Neutrophil (primary cell): ENCODE data around the gene MAP3K9.
A peak's percentile ranks its signal among the peaks of the same experiment; 100 is the strongest.

Experiments used
- H3K27ac ChIP-seq: fragments of 200-600 bp; sonication (generic); 2 replicates; pipeline ENCODE4 v1.5.1; 2016; ENCODE audit warnings: mild to moderate bottlenecking, moderate library complexity
- H3K27me3 ChIP-seq: fragments of 200-600 bp; sonication (generic); 2 replicates; pipeline ENCODE4 v1.6.0; 2016; ENCODE audit warnings: mild to moderate bottlenecking
- H3K36me3 ChIP-seq: fragments of 200-600 bp; sonication (generic); 2 replicates; pipeline ENCODE4 v1.5.1; 2017
- H3K4me1 ChIP-seq, 2 experiments: fragments of 200-600 bp in 1 of 2; sonication (generic) in 1 of 2; 1 replicate in 1 of 2; 2 replicates in 1 of 2; pipeline versions ENCODE4 v1.5.1 to v1.6.1; 2013 to 2016; ENCODE audit warnings: low read depth in 1 of 2, low read length in 1 of 2, mild to moderate bottlenecking in 1 of 2, moderate library complexity in 1 of 2; ENCODE audit not compliant: control insufficient read depth in 1 of 2, insufficient read depth in 1 of 2
- H3K4me3 ChIP-seq, 2 experiments: fragments of 200-600 bp in 1 of 2; sonication (generic) in 1 of 2; 1 replicate in 1 of 2; 2 replicates in 1 of 2; pipeline ENCODE4 v1.5.1; 2013 to 2016; ENCODE audit warnings: low read depth in 1 of 2, low read length in 1 of 2, mild to moderate bottlenecking in 1 of 2, moderate library complexity in 1 of 2
- H3K9me3 ChIP-seq: fragments of 200-600 bp; sonication (generic); 2 replicates; pipeline ENCODE4 v1.5.1; 2016
- TF ChIP-seq, protein P1 (sequence below): fragments of 200-600 bp; sonication (generic); IDR thresholded peaks from 2 replicates; pipeline ENCODE4 v1.5.1; 2016; ENCODE audit warnings: antibody characterized with exemption

The MAP3K9 gene

DNA sequence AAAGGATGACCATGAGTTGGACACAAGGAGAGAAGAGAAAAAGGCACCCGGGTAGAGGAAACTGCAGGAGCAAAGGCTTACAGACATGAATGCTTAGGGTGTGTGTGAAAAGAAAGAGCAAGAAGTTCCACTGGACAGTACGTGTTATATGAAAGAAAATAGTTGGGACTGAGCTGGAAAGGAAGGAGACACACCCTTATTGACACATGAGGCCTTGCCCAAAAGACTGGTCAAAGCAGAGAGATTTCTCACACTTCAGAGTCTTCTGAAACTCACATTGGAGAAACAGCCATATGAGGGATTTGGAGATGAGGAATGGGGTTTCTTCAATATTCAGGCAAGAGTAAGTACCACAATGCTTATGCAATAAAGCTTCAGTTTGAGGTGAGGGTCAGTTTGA lies 111.6 kb downstream of the MAP3K9 start:
- Histone ChIP-seq H3K4me3 (no peak overlapping the region), H3K36me3 (no peaks in the 10 kb centered on the region), H3K9me3 (no peaks in the 10 kb centered on the region), H3K4me1 (peaks cover 15 to 17% of the 10 kb centered on the region in 2 experiments), H3K27ac (peak overlapping the region; percentile 43), H3K27me3 (no peaks in the 10 kb centered on the region)
- TF ChIP-seq, protein P1, sequence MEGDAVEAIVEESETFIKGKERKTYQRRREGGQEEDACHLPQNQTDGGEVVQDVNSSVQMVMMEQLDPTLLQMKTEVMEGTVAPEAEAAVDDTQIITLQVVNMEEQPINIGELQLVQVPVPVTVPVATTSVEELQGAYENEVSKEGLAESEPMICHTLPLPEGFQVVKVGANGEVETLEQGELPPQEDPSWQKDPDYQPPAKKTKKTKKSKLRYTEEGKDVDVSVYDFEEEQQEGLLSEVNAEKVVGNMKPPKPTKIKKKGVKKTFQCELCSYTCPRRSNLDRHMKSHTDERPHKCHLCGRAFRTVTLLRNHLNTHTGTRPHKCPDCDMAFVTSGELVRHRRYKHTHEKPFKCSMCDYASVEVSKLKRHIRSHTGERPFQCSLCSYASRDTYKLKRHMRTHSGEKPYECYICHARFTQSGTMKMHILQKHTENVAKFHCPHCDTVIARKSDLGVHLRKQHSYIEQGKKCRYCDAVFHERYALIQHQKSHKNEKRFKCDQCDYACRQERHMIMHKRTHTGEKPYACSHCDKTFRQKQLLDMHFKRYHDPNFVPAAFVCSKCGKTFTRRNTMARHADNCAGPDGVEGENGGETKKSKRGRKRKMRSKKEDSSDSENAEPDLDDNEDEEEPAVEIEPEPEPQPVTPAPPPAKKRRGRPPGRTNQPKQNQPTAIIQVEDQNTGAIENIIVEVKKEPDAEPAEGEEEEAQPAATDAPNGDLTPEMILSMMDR = no peak

DNA sequence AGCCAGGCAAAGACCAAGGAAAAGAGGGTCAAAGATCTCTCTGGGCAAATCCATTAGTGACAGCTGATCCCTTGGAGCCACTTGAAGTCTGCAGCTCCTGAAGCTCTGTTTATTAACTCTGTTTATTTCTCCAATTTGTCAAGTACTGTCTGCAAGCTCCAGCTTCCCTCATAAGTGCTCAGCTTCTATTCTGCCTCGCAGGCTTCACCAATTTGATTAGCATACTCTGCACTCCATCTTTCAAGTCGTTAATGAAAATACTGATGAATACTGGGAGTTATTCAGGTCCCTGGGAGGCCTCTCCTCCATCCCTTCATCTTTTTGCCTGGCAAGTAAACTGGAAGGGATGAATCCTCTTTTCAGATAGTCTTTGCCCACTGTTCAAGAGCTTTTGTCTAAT lies 113.3 kb downstream of the MAP3K9 start:
- TF ChIP-seq, protein P1 = no peak

DNA sequence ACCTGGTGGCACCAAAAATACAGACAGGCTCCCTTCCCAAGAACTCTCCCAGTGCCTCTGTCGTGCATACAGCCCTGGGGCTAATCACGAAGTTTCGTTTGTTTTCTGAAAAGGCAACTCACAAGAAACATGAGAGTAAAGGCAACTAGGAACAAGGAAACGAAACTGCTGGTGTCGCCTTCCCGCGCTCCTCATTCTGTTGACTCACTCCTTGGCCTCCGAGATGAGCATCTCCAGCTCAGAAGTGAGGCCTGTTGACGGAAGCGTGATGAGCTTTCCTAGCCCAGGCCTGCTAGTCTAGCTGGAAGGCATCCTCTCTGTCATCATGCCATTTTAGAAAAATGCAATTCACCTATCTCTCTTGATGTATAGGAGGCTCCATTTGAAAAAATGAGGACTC lies 117.1 kb downstream of the MAP3K9 start:
- no peak overlapping the region for H3K27ac ChIP-seq
- TF ChIP-seq, protein P1 = no peak
- no peaks in the 10 kb centered on the region for H3K27me3 ChIP-seq
- H3K36me3 ChIP-seq = no peaks in the 10 kb centered on the region
- H3K4me1 ChIP-seq = no peaks in the 10 kb centered on the region
- H3K4me3 ChIP-seq = no peak overlapping the region
- H3K9me3 ChIP-seq = no peaks in the 10 kb centered on the region

More for the DNA sequence above, 113.3 kb downstream of the MAP3K9 start:
- no peak overlapping the region for H3K4me3 ChIP-seq
- no peaks in the 10 kb centered on the region for H3K27me3 ChIP-seq
- H3K4me1 ChIP-seq = peaks cover 15 to 17% of the 10 kb centered on the region in 2 experiments
- H3K27ac ChIP-seq = no peak overlapping the region
- H3K9me3 ChIP-seq = no peaks in the 10 kb centered on the region
- no peaks in the 10 kb centered on the region for H3K36me3 ChIP-seq

DNA sequence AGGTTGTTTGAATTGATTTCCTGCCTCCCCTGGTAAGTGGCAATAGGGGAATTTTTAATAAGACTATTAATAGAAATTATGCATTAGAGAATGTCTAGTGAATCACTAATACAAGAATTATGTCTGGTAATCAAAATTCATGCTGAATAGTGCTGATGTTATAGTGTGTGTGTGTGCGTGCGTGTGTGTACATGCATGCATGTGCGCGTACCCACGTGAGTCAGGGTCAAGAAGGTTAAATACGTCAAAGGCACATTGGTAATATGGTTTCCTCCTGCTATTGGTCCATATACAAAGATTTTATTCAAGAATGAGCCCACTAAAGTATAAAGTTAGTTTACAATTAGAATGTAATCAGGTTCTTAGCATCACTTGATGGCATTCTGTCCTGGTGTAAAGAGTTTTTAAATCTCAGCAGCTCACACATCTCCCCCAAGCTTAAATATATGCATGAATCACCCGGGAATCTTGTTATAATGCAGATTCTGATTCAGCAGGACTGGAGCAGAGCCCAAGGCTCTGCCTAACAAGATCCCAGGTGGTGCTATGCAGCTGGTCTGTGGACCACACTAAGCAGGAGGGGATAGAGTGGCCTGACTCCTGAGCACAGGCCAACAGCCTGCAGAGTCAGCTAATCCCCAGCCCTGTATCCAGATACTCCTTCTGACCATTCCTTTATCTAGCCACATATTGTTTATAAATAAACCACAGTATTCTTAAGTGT lies 123.7 kb downstream of the MAP3K9 start:
- H3K4me1 ChIP-seq = no peaks in the 10 kb centered on the region

DNA sequence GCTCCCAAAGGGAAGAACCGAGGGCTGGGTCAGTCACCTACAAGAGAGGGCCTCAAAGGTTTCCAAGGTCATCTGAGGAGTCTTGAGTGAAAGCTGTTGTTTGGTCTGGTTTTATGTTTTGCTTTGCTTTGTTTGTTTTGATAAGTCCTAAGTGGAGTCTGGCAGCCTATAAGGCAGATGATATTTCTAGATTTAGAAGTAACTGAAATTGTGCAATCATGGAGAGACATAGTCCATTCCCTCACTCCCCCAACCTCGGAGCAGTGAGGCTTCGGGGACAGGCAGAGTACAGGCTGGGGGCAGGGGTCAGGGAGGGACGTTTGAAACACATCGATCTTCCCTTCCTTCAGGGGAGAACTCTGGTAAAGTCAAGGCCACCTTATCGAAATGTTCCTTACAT lies 125.3 kb downstream of the MAP3K9 start:
- H3K9me3 ChIP-seq = no peaks in the 10 kb centered on the region
- no peaks in the 10 kb centered on the region for H3K27me3 ChIP-seq
- TF ChIP-seq, protein P1 = no peak
- no peak overlapping the region for H3K4me3 ChIP-seq
- H3K4me1 ChIP-seq = no peaks in the 10 kb centered on the region
- no peaks in the 10 kb centered on the region for H3K36me3 ChIP-seq
- H3K27ac ChIP-seq = no peak overlapping the region

More for the DNA sequence above, 123.7 kb downstream of the MAP3K9 start:
- Histone ChIP-seq H3K9me3 (no peaks in the 10 kb centered on the region), H3K4me3 (no peak overlapping the region), H3K36me3 (no peaks in the 10 kb centered on the region), H3K27ac (no peak overlapping the region), H3K27me3 (no peaks in the 10 kb centered on the region)
- TF ChIP-seq, protein P1 = no peak
